DOHH2 (cell line): Measurements from ENCODE around the gene ZBTB7C.

Source experiments
- H3F3A ChIP-seq: fragments of 200-600 bp; sonication (generic), shearing (Covaris generic); 2 replicates; pipeline ENCODE4 v1.6.0; 2016; ENCODE audit warnings: antibody characterized with exemption, mild to moderate bottlenecking; ENCODE audit not compliant: control insufficient read depth, insufficient read depth
- H3K27ac ChIP-seq: fragments of 200-600 bp; sonication (generic); 2 replicates; pipeline ENCODE4 v1.5.1; 2014; ENCODE audit warnings: low read depth, mild to moderate bottlenecking, low read length, moderate library complexity
- H3K27me3 ChIP-seq: fragments of 200-600 bp; sonication (generic); 2 replicates; pipeline ENCODE4 v1.6.1; 2014; ENCODE audit warnings: mild to moderate bottlenecking, low read length, mixed read lengths; ENCODE audit not compliant: control insufficient read depth
- H3K36me3 ChIP-seq: fragments of 200-600 bp; sonication (generic); 2 replicates; pipeline ENCODE4 v1.6.1; 2014; ENCODE audit warnings: mild to moderate bottlenecking, low read length, moderate library complexity, mixed read lengths; ENCODE audit not compliant: control insufficient read depth
- H3K4me1 ChIP-seq: fragments of 200-600 bp; sonication (generic); 2 replicates; pipeline ENCODE4 v1.6.1; 2014; ENCODE audit warnings: mild to moderate bottlenecking, low read length, mixed read lengths; ENCODE audit not compliant: control insufficient read depth
- H3K4me2 ChIP-seq: fragments of 200-600 bp; sonication (generic); 2 replicates; pipeline ENCODE4 v1.6.0; 2014; ENCODE audit warnings: mild to moderate bottlenecking, low read length, moderate library complexity
- H3K4me3 ChIP-seq: fragments of 200-600 bp; sonication (generic); 2 replicates; pipeline ENCODE4 v1.5.1; 2014; ENCODE audit warnings: mild to moderate bottlenecking, low read length, mixed read lengths
- H3K79me2 ChIP-seq: fragments of 200-600 bp; sonication (generic); 2 replicates; pipeline ENCODE4 v1.6.1; 2014; ENCODE audit warnings: mild to moderate bottlenecking, low read length, mixed read lengths; ENCODE audit not compliant: control insufficient read depth
- H3K9me2 ChIP-seq: fragments of 200-600 bp; sonication (generic); replicated peaks from 2 replicates; pipeline ENCODE4 v1.6.1; 2014; ENCODE audit warnings: mild to moderate bottlenecking, low read length, mixed read lengths; ENCODE audit not compliant: control insufficient read depth
- H3K9me3 ChIP-seq: fragments of 200-600 bp; sonication (generic); 2 replicates; pipeline ENCODE4 v1.6.1; 2014; ENCODE audit warnings: antibody characterized with exemption, low read length, mixed read lengths; ENCODE audit not compliant: control insufficient read depth, insufficient read depth
- H4K20me1 ChIP-seq: fragments of 200-600 bp; sonication (generic); 2 replicates; pipeline ENCODE4 v1.6.0; 2014; ENCODE audit warnings: low read depth, mild to moderate bottlenecking, antibody characterized with exemption, low read length, moderate library complexity; ENCODE audit not compliant: control insufficient read depth, insufficient read depth
- CTCF ChIP-seq: fragments of 200-600 bp; sonication (generic); IDR thresholded peaks from one replicate; pipeline ENCODE4 v1.5.1; 2014; ENCODE audit warnings: antibody characterized with exemption, mild to moderate bottlenecking, low read depth, low read length; ENCODE audit not compliant: poor library complexity, severe bottlenecking
- EZH2phosphoT487 ChIP-seq: fragments of 200-600 bp; sonication (generic); IDR thresholded peaks from 2 replicates; pipeline ENCODE4 v1.6.1; 2017; ENCODE audit warnings: borderline replicate concordance, mild to moderate bottlenecking, antibody characterized with exemption, low read length, moderate library complexity, mixed read lengths

Gene ZBTB7C

DNA sequence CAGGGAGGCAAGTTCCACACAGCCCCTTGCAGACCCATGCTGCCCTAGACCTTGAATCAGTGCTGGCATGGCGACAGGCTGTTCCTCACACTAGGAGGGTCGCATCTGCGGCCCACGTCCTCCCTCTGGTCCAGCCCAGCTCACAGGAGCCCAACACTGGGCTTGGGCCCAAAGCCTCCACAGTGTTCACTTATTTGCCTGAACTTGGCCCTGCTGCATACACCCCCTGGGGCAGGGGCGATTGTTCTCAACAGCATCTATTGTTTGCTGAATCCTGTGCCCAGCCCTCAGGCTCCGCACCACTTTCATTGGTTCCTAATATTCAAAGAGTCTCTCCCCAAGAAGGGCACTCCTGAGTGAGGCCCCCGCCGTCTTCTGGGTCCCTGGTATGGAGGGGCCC is 90.7 kb downstream of the ZBTB7C start:
- Histone ChIP-seq H3K4me3 (no peak overlapping the region), H3K27me3 (0 out of 2 replicates have a peak, but pooled peaks cover 2% of the 10 kb centered on the region), H3F3A (no peaks in the 10 kb centered on the region), H3K4me2 (no peak overlapping the region), H3K4me1 (no peaks in the 10 kb centered on the region), H3K27ac (no peak overlapping the region), H4K20me1 (no peaks in the 10 kb centered on the region), H3K9me2 (no peaks in the 10 kb centered on the region), H3K79me2 (no peaks in the 10 kb centered on the region), H3K9me3 (no peaks in the 10 kb centered on the region), H3K36me3 (no peaks in the 10 kb centered on the region)
- TF ChIP-seq CTCF = no peak
- TF ChIP-seq EZH2phosphoT487 = no peak

DNA sequence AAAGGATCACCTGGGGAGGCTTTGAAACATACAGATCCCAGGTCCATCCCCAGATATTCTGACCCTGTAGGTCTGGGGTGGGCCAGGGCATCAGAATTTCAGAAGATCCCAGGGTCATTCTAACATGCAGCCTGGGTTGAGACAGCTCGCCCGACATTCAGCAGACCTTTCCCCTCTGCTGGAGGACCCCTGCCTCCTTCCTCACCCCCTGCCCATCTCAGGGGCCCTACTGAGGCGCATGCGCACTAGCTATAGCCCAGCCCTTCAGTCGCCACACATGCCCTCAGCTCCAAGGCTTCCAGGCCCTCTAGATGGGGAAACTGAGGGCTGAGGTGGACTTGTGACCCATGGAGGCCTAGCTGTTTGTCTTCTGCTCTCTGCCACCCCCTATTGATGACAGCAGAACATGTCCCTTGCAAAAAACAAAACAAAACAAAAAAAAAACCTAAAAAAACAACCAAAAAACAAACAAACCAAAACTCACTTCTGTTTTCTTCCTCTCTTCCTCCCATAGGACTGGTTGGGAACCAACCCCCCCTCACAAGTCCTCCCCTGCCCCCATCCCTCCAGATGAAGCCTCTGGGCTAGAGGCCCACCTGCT is 91.3 kb downstream of the ZBTB7C start:
- Histone ChIP-seq H3K27me3 (0 out of 2 replicates have a peak, but pooled peaks cover 2% of the 10 kb centered on the region), H3K4me3 (no peak overlapping the region), H3K79me2 (no peaks in the 10 kb centered on the region), H3K36me3 (no peaks in the 10 kb centered on the region), H3K27ac (no peak overlapping the region), H3F3A (no peaks in the 10 kb centered on the region), H3K9me2 (no peaks in the 10 kb centered on the region), H3K4me1 (no peaks in the 10 kb centered on the region), H4K20me1 (no peaks in the 10 kb centered on the region), H3K4me2 (no peak overlapping the region), H3K9me3 (no peaks in the 10 kb centered on the region)
- TF ChIP-seq EZH2phosphoT487 = no peak
- TF ChIP-seq CTCF = peak; percentile 21

- H3K27me3 ChIP-seq = 0 out of 2 replicates have a peak, but pooled peaks cover 2% of the 10 kb centered on the region
- H3K79me2 ChIP-seq = no peaks in the 10 kb centered on the region
- TF ChIP-seq EZH2phosphoT487 (no peak), CTCF (no peak)
- no peaks in the 10 kb centered on the region for H3K9me3 ChIP-seq
- no peak overlapping the region for H3K4me3 ChIP-seq
- no peaks in the 10 kb centered on the region for H3F3A ChIP-seq
- H3K36me3 ChIP-seq = no peaks in the 10 kb centered on the region
- no peak overlapping the region for H3K27ac ChIP-seq
- no peaks in the 10 kb centered on the region for H3K9me2 ChIP-seq
- no peak overlapping the region for H3K4me2 ChIP-seq
- H4K20me1 ChIP-seq = no peaks in the 10 kb centered on the region
- H3K4me1 ChIP-seq = no peaks in the 10 kb centered on the region
These were observed 93.0 kb downstream of the ZBTB7C start for GRCh38 chr18:48316177-48316576.
